Mucosa of rectum (tissue), 2 donors: ENCODE data around the gene RASA4B.

Experiments used
- H3K27ac ChIP-seq, 2 donors: one replicate each; pipeline ENCODE4 v1.7.0; 2013; ENCODE audit warnings: inconsistent platforms in 2 of 2, low read depth in 2 of 2, low read length in 2 of 2
- H3K27me3 ChIP-seq, 2 donors: one replicate each; pipeline ENCODE4 v1.7.0; 2013; ENCODE audit warnings: low read length in 2 of 2; ENCODE audit not compliant: control insufficient read depth in 2 of 2, insufficient read depth in 2 of 2
- H3K36me3 ChIP-seq, 2 donors: one replicate each; pipeline ENCODE4 v1.7.0; 2013; ENCODE audit warnings: low read length in 2 of 2; ENCODE audit not compliant: control insufficient read depth in 2 of 2, insufficient read depth in 2 of 2
- H3K4me1 ChIP-seq, 2 donors: one replicate each; pipeline ENCODE4 v1.7.0; 2013; ENCODE audit warnings: low read length in 2 of 2, mild to moderate bottlenecking in 1 of 2; ENCODE audit not compliant: control insufficient read depth in 2 of 2, insufficient read depth in 2 of 2
- H3K4me3 ChIP-seq, 2 donors: one replicate each; pipeline ENCODE4 v1.7.0; 2013; ENCODE audit warnings: low read length in 2 of 2
- H3K9ac ChIP-seq, 2 donors: one replicate each; pipeline ENCODE4 v1.7.0; 2013; ENCODE audit warnings: low read length in 2 of 2, low read depth in 1 of 2, mild to moderate bottlenecking in 1 of 2
- H3K9me3 ChIP-seq, 2 donors: one replicate each; pipeline ENCODE4 v1.7.0; 2013; ENCODE audit warnings: low read length in 2 of 2; ENCODE audit not compliant: control insufficient read depth in 2 of 2
- donor health status: healthy.
- donor health status: Normal muscosa, but diverticular disease.

Gene RASA4B

DNA sequence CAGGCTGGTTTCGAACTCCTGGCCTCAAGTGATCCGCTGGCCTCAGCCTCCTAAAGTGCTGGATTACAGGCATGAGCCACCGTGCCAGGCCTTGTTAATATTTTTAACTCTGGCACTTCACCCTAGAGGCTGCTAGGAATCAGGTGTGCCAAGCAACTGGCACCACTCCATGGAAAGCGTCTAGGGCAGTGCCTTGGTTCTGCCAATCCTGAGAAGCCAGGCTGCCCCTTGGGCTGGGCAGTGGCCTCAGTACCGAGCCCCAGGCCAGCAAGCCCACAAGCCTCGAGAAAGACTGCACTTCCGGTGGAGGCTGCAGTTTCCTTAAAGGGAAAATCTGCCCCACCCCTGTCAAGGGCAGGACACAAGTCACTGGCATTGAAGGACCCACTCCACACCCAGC lies 64.3 kb downstream of the RASA4B start:
- Histone ChIP-seq H3K9ac (no peak overlapping the region), H3K27me3 (no peaks in the 10 kb centered on the region), H3K4me3 (no peak overlapping the region), H3K4me1 (no peaks in the 10 kb centered on the region), H3K27ac (no peak overlapping the region), H3K9me3 (no peaks in the 10 kb centered on the region), H3K36me3 (peaks cover 4 to 16% of the 10 kb centered on the region in 2 donors)

DNA sequence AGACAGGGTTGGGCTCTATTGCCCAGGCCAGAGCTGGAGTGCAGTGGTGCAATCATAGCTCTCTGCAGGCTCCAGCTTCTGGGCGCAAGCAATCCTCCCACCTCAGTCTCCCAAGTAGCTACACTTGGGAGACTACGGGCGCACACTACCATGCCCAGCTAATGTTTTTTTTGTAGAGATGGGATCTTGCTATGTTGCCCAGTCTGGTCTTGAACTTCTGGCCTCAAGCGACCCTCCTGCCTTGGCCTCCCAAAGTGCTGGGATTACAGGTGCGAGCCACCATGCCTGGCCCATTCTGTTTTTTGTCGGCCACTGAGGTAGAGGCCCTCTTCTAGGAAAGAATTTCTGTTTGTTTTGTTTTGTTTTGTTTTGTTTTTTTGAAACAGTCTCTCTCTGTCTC lies 65.1 kb downstream of the RASA4B start:
- no peak overlapping the region for H3K27ac ChIP-seq
- no peaks in the 10 kb centered on the region for H3K9me3 ChIP-seq
- no peak overlapping the region for H3K9ac ChIP-seq
- no peaks in the 10 kb centered on the region for H3K27me3 ChIP-seq
- H3K4me3 ChIP-seq = no peak overlapping the region
- H3K4me1 ChIP-seq = no peaks in the 10 kb centered on the region
- peaks cover 0 to 11% of the 10 kb centered on the region in 2 donors for H3K36me3 ChIP-seq

DNA sequence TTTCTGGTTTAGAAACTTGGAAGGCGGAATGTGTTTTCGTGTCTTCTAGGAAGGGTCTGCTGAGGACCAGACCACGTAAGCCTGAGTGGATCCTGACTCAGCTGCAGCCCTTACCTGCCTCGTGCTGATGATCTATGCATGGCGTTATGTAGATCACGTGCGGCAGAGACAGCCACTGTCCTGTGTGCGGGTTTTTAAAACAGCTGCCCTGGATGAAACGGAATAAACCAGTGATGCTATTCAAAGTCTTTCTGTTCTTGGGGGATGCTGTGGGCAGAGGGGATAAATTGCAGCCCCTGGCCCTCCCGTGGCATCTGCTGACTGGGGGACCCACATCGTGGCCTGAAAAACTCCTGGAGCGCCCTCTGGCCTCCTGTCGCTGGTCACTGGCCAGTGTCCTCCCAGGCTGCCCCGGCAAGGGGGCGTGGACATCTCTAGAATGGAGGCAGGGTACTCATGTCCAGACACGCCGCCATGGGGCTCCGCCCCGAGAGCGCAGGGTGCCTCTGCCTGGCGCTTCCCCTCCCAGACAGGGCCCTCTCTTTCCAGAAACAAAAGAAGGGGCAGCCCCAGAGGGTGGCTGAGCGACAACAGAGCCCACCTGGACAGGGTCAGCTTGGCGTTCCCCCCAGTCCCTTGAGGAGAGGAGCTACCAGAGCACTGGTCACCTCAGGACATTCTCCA lies 66.1 kb downstream of the RASA4B start:
- Histone ChIP-seq H3K9ac (no peak overlapping the region), H3K27me3 (no peaks in the 10 kb centered on the region), H3K27ac (no peak overlapping the region), H3K4me3 (no peak overlapping the region), H3K9me3 (no peaks in the 10 kb centered on the region), H3K4me1 (no peaks in the 10 kb centered on the region), H3K36me3 (peaks cover 0 to 12% of the 10 kb centered on the region in 2 donors)

DNA sequence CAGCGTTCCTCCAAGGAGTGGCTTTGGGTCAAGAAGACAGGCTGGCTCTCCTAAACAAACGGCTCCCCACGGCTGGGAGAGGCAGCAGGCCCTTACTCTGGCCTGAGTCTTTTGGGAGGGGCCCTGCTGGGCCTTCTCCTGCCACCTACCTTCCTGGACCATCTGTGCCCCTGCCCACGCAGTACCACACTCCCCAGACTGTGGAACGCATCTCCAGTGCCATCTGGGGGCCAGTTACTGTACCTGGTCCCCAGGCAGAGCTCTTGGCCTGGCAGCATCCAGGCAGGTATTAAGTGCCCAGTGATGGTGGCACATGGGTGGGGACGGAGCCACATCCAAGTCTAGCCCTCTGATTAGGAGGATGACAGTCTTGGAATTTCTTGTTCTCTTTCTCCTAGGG lies 67.3 kb downstream of the RASA4B start:
- Histone ChIP-seq H3K27ac (no peak overlapping the region), H3K4me3 (no peak overlapping the region), H3K9ac (no peak overlapping the region), H3K36me3 (peaks cover 0 to 12% of the 10 kb centered on the region in 2 donors), H3K27me3 (no peaks in the 10 kb centered on the region), H3K4me1 (no peaks in the 10 kb centered on the region), H3K9me3 (no peaks in the 10 kb centered on the region)

DNA sequence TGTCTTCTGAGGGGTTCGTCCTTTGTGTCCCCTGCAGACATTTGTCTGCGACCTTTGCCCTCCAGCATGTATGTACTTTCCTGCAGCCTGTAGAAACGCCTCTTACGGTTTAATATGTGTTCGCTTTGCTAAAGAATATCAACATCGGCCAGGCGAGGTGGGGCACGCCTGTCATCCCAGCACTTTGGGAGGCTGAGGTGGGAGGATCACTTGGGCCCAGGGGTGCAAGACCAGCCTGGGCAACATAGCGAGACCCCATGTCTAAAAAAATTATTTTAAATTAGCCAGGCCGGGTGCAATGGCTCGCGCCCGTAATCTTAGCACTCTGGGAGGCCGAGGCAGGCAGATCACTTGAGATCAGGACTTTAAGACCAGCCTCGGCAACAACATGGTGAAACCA lies 68.4 kb downstream of the RASA4B start:
- no peaks in the 10 kb centered on the region for H3K9me3 ChIP-seq
- no peak overlapping the region for H3K4me3 ChIP-seq
- no peak overlapping the region for H3K27ac ChIP-seq
- peaks cover 0 to 12% of the 10 kb centered on the region in 2 donors for H3K36me3 ChIP-seq
- H3K4me1 ChIP-seq = no peaks in the 10 kb centered on the region
- no peak overlapping the region for H3K9ac ChIP-seq
- no peaks in the 10 kb centered on the region for H3K27me3 ChIP-seq

DNA sequence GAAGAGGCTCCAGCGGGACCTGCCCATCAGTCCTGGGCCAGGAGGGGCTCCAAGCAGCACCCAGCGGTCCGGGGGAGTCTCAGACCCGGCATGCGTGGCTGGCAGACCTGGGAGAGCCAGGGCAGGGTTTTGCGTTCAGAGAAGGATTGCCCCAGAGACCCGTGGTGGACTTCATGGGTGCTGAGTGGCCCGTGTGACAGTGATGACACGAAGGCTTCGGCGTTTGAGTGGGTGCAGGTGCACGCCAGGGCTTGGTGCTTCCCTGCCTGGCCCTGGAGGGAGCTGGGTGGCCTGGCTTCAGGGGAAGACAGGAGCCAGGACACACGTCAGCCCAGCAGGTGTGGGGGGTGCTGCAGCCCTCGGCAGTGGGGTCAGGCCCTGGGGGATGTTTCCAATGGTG lies 70.3 kb downstream of the RASA4B start:
- H3K4me1 ChIP-seq = no peaks in the 10 kb centered on the region
- no peak overlapping the region for H3K4me3 ChIP-seq
- H3K9ac ChIP-seq = no peak overlapping the region
- peaks cover 0 to 12% of the 10 kb centered on the region in 2 donors for H3K36me3 ChIP-seq
- no peak overlapping the region for H3K27ac ChIP-seq
- H3K27me3 ChIP-seq = no peaks in the 10 kb centered on the region
- H3K9me3 ChIP-seq = no peaks in the 10 kb centered on the region

DNA sequence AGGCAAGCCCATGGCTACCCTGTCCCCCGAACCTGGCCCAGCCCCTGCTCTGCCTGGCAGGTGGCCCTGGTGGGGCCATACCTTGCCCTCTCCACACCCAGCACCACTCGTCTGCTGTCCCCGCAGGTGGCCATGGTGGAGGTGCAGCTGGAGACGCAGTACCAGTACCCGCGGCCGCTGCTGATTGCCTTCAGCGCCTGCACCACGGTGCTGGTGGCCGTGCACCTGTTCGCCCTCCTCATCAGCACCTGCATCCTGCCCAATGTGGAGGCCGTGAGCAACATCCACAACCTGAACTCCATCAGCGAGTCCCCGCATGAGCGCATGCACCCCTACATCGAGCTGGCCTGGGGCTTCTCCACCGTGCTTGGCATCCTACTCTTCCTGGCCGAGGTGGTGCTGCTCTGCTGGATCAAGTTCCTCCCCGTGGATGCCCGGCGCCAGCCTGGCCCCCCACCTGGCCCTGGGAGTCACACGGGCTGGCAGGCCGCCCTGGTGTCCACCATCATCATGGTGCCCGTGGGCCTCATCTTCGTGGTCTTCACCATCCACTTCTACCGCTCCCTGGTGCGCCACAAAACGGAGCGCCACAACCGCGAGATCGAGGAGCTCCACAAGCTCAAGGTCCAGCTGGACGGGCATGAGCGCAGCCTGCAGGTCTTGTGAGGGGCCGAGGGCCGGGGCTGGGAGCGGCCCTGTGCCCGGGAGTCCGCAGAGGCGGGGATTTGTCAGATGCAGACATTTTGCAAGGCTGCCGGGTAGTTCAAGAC lies 71.0 kb downstream of the RASA4B start:
- Histone ChIP-seq H3K27ac (peak overlapping the region in 1 of 2 donors; percentile 38), H3K4me3 (no peak overlapping the region), H3K9me3 (no peaks in the 10 kb centered on the region), H3K4me1 (no peaks in the 10 kb centered on the region), H3K36me3 (peaks cover 0 to 12% of the 10 kb centered on the region in 2 donors), H3K27me3 (no peaks in the 10 kb centered on the region), H3K9ac (no peak overlapping the region)

DNA sequence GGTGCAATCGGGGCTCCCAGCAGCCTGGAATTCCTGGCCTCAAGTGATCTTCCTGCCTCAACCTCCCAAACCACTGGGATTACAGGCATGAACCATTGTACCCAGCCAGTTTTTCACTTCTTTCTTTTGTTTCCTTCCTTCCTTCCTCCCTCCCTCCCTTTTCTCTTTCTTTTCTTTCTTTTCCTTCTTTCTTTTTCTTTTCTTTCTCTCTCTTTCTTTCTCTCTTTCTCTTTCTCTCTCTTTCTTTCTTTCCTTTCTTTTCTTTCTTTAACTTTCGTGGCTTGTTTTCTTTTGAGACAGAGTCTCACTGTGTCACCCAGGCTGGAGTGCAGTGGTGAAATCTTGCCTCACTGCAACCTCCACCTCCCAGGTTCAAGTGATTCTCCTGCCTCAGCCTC lies 71.9 kb downstream of the RASA4B start:
- Histone ChIP-seq H3K4me1 (no peaks in the 10 kb centered on the region), H3K9me3 (no peaks in the 10 kb centered on the region), H3K36me3 (peaks cover 0 to 12% of the 10 kb centered on the region in 2 donors), H3K4me3 (no peak overlapping the region), H3K27ac (peak overlapping the region in 1 of 2 donors; percentile 58), H3K9ac (no peak overlapping the region), H3K27me3 (no peaks in the 10 kb centered on the region)

DNA sequence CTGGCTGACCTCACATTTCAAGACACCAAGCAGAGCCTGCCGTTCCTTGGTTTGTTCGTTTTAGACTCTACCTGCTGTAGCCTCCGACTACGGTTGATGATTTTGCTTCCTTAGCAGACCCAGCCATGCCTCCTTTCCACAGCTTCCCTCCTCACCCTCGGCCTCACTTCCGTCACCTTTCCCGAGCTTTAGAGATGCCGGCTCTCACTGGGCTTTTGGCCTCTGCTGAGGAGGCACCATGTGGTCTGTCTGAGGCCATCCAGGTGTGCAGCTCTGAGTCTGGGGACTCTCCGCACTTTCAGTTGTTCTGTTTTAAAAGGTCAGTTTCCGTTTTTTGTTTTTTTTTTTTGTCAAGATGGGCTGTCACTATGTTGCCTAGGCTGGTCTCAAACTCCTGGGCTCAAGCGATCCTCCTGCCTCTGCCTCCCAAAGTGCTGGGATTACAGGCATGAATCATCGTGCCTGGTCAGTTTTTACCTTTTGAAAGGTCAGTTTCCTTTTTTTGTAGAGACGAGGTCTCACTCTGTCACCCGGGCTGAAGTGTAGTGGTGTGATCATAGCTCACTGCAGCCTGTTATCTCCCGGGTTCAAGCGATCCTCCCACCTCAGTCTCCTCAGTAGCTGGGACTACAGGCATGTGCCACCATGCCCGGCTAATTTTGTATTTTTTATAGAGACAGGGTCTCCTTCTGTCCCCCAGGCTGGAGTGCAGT lies 72.5 kb downstream of the RASA4B start:
- H3K27me3 ChIP-seq = no peaks in the 10 kb centered on the region
- H3K36me3 ChIP-seq = peaks cover 0 to 12% of the 10 kb centered on the region in 2 donors
- H3K9me3 ChIP-seq = no peaks in the 10 kb centered on the region
- H3K9ac ChIP-seq = no peak overlapping the region
- no peak overlapping the region for H3K4me3 ChIP-seq
- H3K27ac ChIP-seq = peak overlapping the region in 1 of 2 donors; percentile 58
- H3K4me1 ChIP-seq = no peaks in the 10 kb centered on the region
